Right kidney (tissue), 9 donors: ENCODE results near the gene IL1B.
"Not testable (repeated sequence)": the region's sequence is repeated elsewhere in the genome, so short reads cannot be mapped to it uniquely, and the experiment has no call there.

ENCODE experiments used
- DNase-seq: peaks from one replicate; pipeline ENCODE4 v3.0.0-alpha.2; 2016
- long read RNA-seq, 8 donors: transcript quantifications; one replicate each; lab custom pipeline, GENCODE V29; 2026

Gene IL1B
- long read RNA-seq, donor 1, result 0 reads
- long read RNA-seq, donor 2, result 0 reads
- long read RNA-seq, donor 3, result 0 reads
- long read RNA-seq, donor 4, partial matches to known transcripts, result 0 of 1 reads
- long read RNA-seq, donor 4, other reads (novel, unspliced or antisense), result 0 of 1 reads
- long read RNA-seq, donor 5, result 0 reads
- long read RNA-seq, donor 6, result 0 reads
- long read RNA-seq, donor 7, result 0 reads
- long read RNA-seq, donor 8, result 0 reads

GRCh38 chr2:112836695-112837117 lies at the start of gene IL1B:
IL1B (minus strand) TSS chr2:112836779; CDS start chr2:112836229, 550 bp downstream.
- no peak for DNase-seq

- no peak for DNase-seq
These were observed 49.7 kb upstream of the IL1B start for GRCh38 chr2:112886291-112886690.

- no peak for DNase-seq
These were observed 48.9 kb upstream of the IL1B start for GRCh38 chr2:112885506-112885902.

- DNase-seq, result no peak
These were observed 48.4 kb upstream of the IL1B start for GRCh38 chr2:112884869-112885505.

- DNase-seq, result no peak
These were observed 47.1 kb upstream of the IL1B start for GRCh38 chr2:112883669-112884068.

- DNase-seq, result no peak
These were observed 44.8 kb upstream of the IL1B start for GRCh38 chr2:112881217-112881985.

GRCh38 chr2:112880696-112881095 lies 44.1 kb upstream of the IL1B start:
- DNase-seq, result no peak

- DNase-seq, result no peak
These were observed 43.5 kb upstream of the IL1B start for GRCh38 chr2:112880091-112880531.

- no peak for DNase-seq
These were observed 43.0 kb upstream of the IL1B start for GRCh38 chr2:112879491-112880041.

GRCh38 chr2:112877423-112877822 lies 40.8 kb upstream of the IL1B start:
- no peak for DNase-seq

GRCh38 chr2:112876971-112877361 lies 40.4 kb upstream of the IL1B start:
- DNase-seq, result no peak

GRCh38 chr2:112876257-112876970 lies 39.8 kb upstream of the IL1B start:
- DNase-seq, result no peak

- DNase-seq, result no peak
These were observed 34.6 kb upstream of the IL1B start for GRCh38 chr2:112870841-112871835.

- peak; percentile 27 for DNase-seq
These were observed 32.8 kb upstream of the IL1B start for GRCh38 chr2:112869258-112869842.

- no peak for DNase-seq
These were observed 31.4 kb upstream of the IL1B start for GRCh38 chr2:112867701-112868631.

GRCh38 chr2:112866128-112866835 lies 29.7 kb upstream of the IL1B start:
- DNase-seq, result no peak

- no peak for DNase-seq
These were observed 27.5 kb upstream of the IL1B start for GRCh38 chr2:112864072-112864471.

GRCh38 chr2:112859406-112860183 lies 23.0 kb upstream of the IL1B start:
- not testable (repeated sequence) for DNase-seq
